HFF-Myc (cell line): Measurements from ENCODE around the gene PDZD8.

Experiments
- DNase-seq: peaks from one replicate; pipeline ENCODE4 v3.0.0-alpha.2; 2011; ENCODE audit warnings: low read depth; ENCODE audit errors: extremely low read depth
- H3K4me3 ChIP-seq: replicated peaks from 2 replicates; pipeline ENCODE4 v1.5.1; 2011; ENCODE audit warnings: low read depth, mild to moderate bottlenecking, control low read depth, low read length
- TF ChIP-seq, protein P1 (sequence below): IDR thresholded peaks from 2 replicates; pipeline ENCODE4 v1.5.1; 2012; ENCODE audit warnings: mild to moderate bottlenecking, low read depth, low read length, control low read depth; ENCODE audit errors: missing control alignments

PDZD8 gene

GRCh38 chr10:117268258-117268657, 107.0 kb downstream of the PDZD8 start:
- no peak for DNase-seq
- no peak overlapping the region for H3K4me3 ChIP-seq
- TF ChIP-seq, protein P1, sequence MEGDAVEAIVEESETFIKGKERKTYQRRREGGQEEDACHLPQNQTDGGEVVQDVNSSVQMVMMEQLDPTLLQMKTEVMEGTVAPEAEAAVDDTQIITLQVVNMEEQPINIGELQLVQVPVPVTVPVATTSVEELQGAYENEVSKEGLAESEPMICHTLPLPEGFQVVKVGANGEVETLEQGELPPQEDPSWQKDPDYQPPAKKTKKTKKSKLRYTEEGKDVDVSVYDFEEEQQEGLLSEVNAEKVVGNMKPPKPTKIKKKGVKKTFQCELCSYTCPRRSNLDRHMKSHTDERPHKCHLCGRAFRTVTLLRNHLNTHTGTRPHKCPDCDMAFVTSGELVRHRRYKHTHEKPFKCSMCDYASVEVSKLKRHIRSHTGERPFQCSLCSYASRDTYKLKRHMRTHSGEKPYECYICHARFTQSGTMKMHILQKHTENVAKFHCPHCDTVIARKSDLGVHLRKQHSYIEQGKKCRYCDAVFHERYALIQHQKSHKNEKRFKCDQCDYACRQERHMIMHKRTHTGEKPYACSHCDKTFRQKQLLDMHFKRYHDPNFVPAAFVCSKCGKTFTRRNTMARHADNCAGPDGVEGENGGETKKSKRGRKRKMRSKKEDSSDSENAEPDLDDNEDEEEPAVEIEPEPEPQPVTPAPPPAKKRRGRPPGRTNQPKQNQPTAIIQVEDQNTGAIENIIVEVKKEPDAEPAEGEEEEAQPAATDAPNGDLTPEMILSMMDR = no peak

- DNase-seq = no peak
- TF ChIP-seq, protein P1 = no peak
- no peak overlapping the region for H3K4me3 ChIP-seq
These were observed 108.4 kb downstream of the PDZD8 start for GRCh38 chr10:117266812-117267211.

- TF ChIP-seq, protein P1 = no peak
- DNase-seq = no peak
- H3K4me3 ChIP-seq = no peak overlapping the region
These were observed 108.8 kb downstream of the PDZD8 start for GRCh38 chr10:117266400-117266799.

GRCh38 chr10:117264782-117265181, 110.5 kb downstream of the PDZD8 start:
- TF ChIP-seq, protein P1 = no peak

DNA sequence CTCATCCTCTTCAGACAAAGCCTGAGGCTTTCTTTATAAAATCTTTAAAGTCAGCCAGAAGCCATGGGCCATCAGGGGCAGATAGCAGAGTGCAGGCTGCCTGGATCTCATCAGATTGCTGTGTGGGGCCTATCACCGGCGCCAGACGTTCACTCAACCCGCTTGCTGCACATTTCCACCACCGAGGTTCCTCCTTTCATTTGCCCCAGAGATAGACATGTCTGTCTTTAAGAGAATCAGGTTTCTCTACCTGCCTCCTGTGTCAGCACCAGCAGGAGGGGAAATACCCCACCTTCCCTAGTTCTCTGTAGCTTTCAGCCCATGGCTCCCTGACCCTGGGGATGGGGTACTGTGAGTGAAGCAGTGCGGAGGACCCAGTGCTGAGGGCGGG, 112.3 kb downstream of the PDZD8 start:
- no peak overlapping the region for H3K4me3 ChIP-seq
- TF ChIP-seq, protein P1 = no peak
- no peak for DNase-seq

More at GRCh38 chr10:117264782-117265181, 110.5 kb downstream of the PDZD8 start:
- no peak for DNase-seq
- H3K4me3 ChIP-seq = no peak overlapping the region

DNA sequence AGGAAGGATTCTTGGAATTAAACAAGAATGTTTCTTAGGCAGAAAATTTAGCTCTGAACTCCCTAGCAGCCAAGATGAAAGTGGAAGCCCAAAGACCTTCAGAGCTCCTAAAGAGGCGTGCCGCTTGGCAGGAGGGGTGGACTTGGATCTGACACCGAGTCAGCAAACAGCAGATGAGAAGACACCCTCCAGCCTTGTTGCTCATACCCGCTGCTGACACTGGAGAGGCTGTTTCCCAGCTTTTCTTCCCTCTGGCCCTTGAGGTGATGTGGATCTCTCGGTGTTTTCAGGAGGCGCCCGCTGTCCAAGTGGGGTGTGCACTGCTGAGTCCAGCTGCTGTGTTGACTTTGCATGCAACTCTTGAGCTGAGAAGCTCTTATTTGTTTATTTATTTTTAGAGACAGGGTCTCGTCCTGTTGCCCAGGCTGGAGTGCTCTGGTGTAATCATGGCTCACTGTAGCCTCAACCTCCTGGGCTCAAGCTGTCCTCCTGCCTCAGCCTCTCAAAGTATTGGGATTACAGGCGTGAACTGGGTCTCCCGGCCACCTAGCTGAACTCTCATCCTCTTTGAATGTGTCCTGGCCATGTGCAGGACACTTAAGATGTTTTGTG, 112.8 kb downstream of the PDZD8 start:
- TF ChIP-seq, protein P1 = no peak
- H3K4me3 ChIP-seq = no peak overlapping the region
- DNase-seq = no peak

- TF ChIP-seq, protein P1 = no peak
- H3K4me3 ChIP-seq = no peak overlapping the region
- no peak for DNase-seq
These were observed 113.7 kb downstream of the PDZD8 start for GRCh38 chr10:117261501-117261900.
